ENCODE measurements around the gene GABBR2. TPM values are rescaled to one million over a fixed set of nuclear protein-coding genes. Genes with fewer than 3 reads are reported as not detected.

The GABBR2 gene
- total RNA-seq, 1 donor from 2014 or later, result 0.24 TPM

DNA sequence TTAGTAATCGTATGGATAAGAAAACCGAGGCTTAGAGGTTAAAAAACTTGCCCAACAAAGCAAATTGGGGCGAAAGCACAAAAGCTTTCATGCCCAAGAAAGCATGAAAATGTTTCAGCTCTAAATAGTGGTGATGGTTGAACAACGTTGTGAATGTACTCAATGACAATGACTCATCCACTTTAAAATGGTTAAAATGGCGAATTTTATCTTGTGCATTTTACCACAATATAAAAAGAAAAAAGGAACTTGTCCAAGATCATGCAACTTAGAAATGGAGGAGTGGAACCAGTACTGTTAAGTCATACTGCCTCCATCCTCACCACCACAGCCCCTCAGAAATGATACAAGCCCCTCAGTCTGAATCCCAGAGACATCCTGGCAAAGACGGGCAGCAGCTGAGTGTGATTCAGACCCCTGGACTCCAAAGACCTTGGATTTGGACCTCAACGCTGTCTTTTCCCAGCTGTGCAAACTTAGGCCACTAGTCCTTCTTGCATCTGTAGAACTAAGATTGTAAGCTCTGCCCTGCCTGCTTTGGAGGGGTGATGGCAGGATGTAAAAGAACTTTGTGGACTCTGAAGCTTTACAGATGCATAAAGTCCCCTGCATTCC lies 158.4 kb downstream of the GABBR2 start:
- TF ChIP-seq CTCF (IDR thresholded peaks at IDR 0.05), result no peak
- ATAC-seq, result no peak
- DNase-seq, result no peak
- H3K4me3 ChIP-seq, result no peak overlapping the region
- H3K27me3 ChIP-seq (ENCODE audit: low read depth), result no peaks in the 10 kb centered on the region
- no peaks in the 10 kb centered on the region for H3K36me3 ChIP-seq
- no peaks in the 10 kb centered on the region for H3K4me1 ChIP-seq
- intact Hi-C loops (cut with DNase I), result no loop called here
- H3K27ac ChIP-seq, result no peak overlapping the region
- H3K9me3 ChIP-seq, result no peaks in the 10 kb centered on the region

DNA sequence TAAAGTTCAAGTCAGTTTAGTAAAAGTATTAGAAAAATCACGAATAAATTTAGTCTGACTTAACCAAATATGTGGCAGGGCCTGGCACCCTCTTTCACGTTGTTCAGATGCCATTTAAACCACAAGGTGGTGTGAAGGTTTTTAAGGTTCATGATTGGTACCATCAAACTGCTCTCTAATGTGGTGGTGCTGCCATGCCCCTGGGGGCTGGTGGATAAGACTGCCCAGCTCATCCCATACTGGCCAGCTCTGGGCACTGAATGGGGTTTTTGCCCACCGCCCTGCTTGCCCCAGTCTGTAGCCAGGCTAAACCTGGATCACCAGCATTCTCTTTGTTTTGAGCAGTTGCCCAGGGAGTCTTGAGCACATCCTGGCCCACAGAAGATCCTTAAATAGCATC lies 159.3 kb downstream of the GABBR2 start:
- Histone ChIP-seq H3K27ac (no peak overlapping the region), H3K36me3 (no peaks in the 10 kb centered on the region), H3K9me3 (no peaks in the 10 kb centered on the region), H3K4me1 (no peaks in the 10 kb centered on the region), H3K27me3 (ENCODE audit: low read depth) (no peaks in the 10 kb centered on the region), H3K4me3 (no peak overlapping the region)
- no peak for DNase-seq
- intact Hi-C loops (cut with DNase I), result no loop called here
- no peak for TF ChIP-seq CTCF (IDR thresholded peaks at IDR 0.05)
- ATAC-seq, result no peak

DNA sequence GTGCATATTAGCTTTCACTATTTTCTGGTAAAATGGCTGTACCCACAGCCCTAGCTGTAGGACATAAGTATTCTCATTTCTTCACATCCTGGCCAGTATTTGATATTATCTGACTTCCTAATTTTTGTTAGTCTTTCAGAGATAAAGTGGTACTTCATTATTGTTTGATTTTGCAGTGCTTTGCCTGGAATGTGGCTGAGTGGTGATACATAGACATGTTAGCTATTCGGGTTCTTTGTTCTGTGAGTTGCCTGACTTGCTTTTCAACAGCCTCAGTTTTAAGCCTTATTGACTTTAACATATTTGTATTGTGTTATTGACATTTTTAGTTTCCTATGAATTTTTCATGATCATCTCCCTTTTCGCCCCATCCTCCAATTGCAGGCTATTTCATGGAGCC lies 161.1 kb downstream of the GABBR2 start:
- no peaks in the 10 kb centered on the region for H3K27me3 ChIP-seq (ENCODE audit: low read depth)
- peak; percentile 34 to 88 for ATAC-seq
- TF ChIP-seq CTCF (IDR thresholded peaks at IDR 0.05), result no peak
- intact Hi-C loops (cut with DNase I), result no loop called here
- H3K4me1 ChIP-seq, result no peaks in the 10 kb centered on the region
- H3K4me3 ChIP-seq, result no peak overlapping the region
- H3K9me3 ChIP-seq, result no peaks in the 10 kb centered on the region
- DNase-seq, result no peak
- H3K36me3 ChIP-seq, result no peaks in the 10 kb centered on the region
- H3K27ac ChIP-seq, result no peak overlapping the region

- H3K36me3 ChIP-seq, result no peaks in the 10 kb centered on the region
- H3K27ac ChIP-seq, result no peak overlapping the region
- H3K27me3 ChIP-seq (ENCODE audit: low read depth), result no peaks in the 10 kb centered on the region
- no peak for ATAC-seq
- H3K4me1 ChIP-seq, result no peaks in the 10 kb centered on the region
- H3K4me3 ChIP-seq, result no peak overlapping the region
- no peak for DNase-seq
- TF ChIP-seq CTCF (IDR thresholded peaks at IDR 0.05), result no peak
- no peaks in the 10 kb centered on the region for H3K9me3 ChIP-seq
- intact Hi-C loops (cut with DNase I), result no loop called here
Observed at GRCh38 chr9:98545021-98545420, 163.7 kb downstream of the GABBR2 start.

- no peak for ATAC-seq
- Histone ChIP-seq H3K4me1 (no peaks in the 10 kb centered on the region), H3K36me3 (no peaks in the 10 kb centered on the region), H3K4me3 (no peak overlapping the region), H3K27me3 (ENCODE audit: low read depth) (no peaks in the 10 kb centered on the region), H3K27ac (no peak overlapping the region), H3K9me3 (no peaks in the 10 kb centered on the region)
- no peak for TF ChIP-seq CTCF (IDR thresholded peaks at IDR 0.05)
- intact Hi-C loops (cut with DNase I), result no loop called here
- DNase-seq, result no peak
Observed at GRCh38 chr9:98541684-98542230, 167.0 kb downstream of the GABBR2 start.

Measured in lower lobe of right lung (tissue), 2 donors.